OCI-M1 (cell line): Measurements from ENCODE around the gene S1PR1.
A peak's percentile ranks its signal among the peaks of the same experiment; 100 is the strongest.

Source experiments
- DNase-seq: peaks from one replicate; lab custom pipeline; 2025; lab: John Stamatoyannopoulos, UW

The S1PR1 gene

DNA sequence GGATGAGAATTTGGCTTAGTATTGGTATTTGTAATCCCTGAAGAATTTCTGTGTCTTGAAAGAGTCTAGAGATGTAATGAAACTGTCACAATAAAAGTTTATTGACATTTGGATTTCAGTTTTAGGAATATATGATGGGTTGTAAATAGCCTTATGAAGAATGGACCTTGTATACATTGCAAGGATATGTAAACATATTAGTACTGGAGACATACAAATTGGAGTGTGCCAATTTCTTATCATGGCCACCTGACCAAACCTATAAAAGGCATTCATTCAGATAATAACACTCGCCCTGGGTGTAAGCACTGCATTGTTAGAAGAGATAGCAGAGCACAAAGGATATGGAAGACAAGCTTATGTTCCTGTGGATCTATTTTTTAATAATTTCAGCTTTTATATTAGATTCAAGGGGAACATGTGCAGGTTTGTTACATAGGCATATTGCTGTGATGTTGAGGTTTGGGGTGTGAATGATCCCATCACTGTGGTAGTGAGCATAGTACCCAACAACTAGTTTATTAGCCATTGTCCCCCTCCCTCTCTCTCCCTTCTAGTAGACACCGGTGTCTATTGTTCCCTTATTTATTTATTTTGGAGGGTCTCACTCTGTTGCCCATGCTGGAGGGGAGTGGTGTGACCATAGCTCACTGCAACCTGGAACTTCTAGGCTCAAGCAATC lies 8.6 kb downstream of the S1PR1 start:
- no peak for DNase-seq

- DNase-seq, result no peak
Measured at GRCh38 chr1:101247404-101248287, 10.8 kb downstream of the S1PR1 start.

GRCh38 chr1:101250222-101250621 lies 13.4 kb downstream of the S1PR1 start:
- no peak for DNase-seq

GRCh38 chr1:101250656-101251272 lies 13.9 kb downstream of the S1PR1 start:
- DNase-seq, result peak; percentile 29

DNA sequence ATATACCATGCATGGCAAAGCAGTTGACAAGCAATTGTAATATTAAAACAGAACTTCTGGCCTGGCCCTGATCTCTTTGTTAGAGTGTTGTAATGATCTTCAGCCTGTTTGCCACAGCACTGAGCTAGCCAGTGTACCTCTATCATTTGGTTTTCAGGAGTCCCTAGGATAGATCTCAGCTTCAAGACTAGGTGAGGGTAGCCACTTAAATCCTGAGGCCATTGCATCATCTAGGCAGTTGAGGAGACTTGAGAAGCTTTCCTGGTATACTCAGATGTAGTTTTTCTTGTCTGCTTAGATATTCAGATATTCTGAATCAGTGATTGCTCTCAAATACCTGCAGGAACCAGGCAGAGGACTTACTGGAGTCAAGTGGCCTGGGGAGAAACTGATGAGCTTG lies 14.7 kb downstream of the S1PR1 start:
- peak; percentile 16 for DNase-seq

DNA sequence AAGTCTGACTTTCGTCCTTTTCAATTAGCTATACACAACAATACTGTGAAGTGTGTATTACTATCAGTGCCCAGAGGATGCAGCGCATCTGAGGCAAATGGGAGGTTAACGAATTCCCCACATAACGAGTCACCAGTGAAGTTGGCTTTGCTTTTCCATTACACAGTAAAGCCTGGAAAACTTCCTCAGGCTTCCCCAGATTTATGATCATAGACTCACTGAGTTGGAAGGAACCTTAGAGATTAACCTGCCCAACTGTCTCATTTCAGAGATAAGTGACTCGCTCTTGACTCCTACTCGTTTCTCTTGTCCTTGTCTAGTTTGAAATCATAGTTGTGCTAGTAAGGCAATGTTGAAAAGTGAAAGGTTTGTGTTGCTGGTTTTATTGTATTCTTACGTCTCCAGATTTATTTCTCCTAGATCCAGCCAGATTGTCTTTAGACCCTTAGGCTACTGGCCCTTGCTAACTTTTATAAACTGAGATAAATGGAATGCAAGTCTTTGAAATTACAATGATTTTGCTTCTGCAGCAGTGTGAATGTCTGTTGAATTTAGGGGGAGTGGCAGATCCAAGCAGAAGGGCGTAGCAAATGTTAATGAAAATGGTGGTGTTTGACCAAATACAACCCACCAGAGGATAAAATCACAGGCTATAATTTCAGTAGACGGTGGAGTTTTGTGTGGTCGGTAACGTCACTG lies 17.3 kb downstream of the S1PR1 start:
- DNase-seq, result peak; percentile 62

- DNase-seq, result peak; percentile 97
Measured at GRCh38 chr1:101257500-101258325, 20.9 kb downstream of the S1PR1 start.

GRCh38 chr1:101259744-101260148 lies 22.9 kb downstream of the S1PR1 start:
- DNase-seq, result peak; percentile 77

GRCh38 chr1:101260556-101261350 lies 23.9 kb downstream of the S1PR1 start:
- peak; percentile 16 for DNase-seq

GRCh38 chr1:101261623-101262022 lies 24.8 kb downstream of the S1PR1 start:
- no peak for DNase-seq

DNA sequence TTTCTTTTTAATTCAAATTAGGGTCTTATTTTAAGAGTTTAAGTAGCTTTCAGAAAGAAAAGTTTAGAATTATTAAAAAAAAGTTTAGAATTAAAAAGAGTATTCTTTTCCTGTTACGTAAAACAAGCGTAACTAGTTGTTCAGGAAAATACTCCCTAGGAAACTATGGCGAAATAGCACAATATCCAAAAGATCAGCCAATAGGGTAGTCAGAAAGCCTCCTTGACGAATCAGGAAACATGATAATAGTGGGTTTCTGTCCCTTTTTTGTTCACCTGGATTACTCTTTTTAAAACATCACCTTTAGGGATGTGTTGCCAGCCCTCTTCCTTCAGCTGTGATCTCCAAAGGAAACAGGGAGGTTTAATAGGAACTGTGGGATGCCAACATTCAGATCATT lies 25.2 kb downstream of the S1PR1 start:
- no peak for DNase-seq

DNA sequence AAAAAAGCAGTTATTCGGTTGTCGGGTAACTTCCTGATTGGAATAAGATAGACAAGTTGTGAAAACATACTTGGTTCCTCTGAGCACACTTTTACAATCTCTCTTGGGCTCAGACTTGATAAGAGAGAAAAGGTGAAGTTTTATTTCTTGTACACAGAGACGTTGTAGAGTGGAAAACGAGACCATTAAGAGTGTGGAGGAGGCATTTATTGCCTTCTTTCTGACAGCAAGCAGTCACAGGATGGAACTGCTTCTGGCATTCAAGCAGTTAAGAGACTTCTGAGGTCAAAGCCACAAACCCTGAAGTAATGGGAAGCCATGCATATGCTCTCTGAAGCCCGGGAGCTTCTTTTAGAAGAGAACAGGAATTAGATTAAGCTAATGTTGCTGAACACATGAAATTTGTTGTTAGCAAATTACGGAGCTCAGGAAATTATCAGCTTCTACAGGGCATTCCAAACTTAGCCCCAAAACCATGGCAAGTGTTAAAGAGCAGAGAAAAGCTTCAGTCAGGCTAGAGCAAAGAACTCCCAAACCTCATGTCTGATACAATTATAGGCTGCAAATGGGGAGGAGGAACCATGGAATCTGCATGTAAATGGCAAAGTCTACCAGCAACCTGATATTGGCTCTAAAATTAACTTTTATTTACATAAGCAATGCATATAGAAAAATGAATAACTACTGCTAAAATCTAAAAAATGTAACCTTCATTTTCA lies 26.0 kb downstream of the S1PR1 start:
- peak; percentile 86 for DNase-seq

GRCh38 chr1:101264697-101265096 lies 27.9 kb downstream of the S1PR1 start:
- peak; percentile 34 for DNase-seq

GRCh38 chr1:101265684-101266083 lies 28.9 kb downstream of the S1PR1 start:
- DNase-seq, result no peak

DNA sequence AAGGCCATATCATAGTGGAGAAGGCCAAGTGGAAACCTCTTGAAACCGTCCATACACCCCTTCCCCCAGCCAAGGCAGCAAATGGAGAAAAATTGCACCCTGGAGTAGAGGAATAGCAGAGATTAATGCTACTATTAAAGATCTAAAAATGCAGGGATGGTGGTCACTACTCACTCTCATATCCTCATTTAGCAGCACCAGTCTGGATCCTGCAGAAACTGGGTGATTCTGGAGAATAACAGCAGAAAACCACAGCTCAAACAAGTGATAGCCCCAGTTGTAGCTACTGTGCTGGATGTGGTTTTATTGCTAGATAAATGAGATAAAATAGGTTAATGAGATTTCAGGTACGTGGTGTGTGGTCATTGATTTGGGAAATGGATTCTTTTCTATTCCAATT lies 30.3 kb downstream of the S1PR1 start:
- no peak for DNase-seq

DNA sequence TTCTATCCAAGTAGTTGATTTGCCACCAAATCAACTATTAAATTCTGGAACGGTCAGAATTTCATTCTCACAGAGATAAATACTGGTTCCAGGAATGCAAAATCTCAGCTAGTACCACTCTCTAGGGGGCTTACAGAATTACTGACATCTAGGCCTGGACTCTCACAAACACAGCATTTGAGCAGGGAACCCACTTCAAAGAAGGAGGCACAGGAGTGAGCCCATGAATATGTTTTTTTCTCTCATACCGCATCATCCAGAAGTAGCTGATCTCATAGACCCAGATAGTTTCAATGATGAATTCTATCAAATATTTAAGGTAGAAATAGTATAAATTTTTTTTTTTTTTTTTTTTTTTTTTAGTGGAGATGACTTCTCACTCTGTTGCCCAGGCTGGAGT lies 32.1 kb downstream of the S1PR1 start:
- no peak for DNase-seq

DNA sequence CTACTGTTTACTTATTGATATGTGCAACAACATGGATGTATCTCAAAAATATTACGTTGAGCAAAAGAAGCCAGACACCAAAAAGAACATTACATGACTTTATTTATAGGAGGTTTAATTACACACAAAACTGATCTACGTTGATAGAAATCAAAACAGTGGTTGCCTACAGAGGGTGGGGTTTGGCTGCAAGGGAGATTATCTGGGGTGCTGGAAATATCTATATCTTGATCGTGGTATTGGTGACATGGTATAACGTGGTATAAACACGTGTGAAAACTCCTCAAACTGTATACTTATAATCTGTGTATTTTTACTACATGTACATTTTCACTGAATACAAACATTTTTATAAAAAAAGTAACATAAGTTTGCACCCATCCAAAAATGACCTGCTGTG lies 38.9 kb downstream of the S1PR1 start:
- DNase-seq, result no peak

DNA sequence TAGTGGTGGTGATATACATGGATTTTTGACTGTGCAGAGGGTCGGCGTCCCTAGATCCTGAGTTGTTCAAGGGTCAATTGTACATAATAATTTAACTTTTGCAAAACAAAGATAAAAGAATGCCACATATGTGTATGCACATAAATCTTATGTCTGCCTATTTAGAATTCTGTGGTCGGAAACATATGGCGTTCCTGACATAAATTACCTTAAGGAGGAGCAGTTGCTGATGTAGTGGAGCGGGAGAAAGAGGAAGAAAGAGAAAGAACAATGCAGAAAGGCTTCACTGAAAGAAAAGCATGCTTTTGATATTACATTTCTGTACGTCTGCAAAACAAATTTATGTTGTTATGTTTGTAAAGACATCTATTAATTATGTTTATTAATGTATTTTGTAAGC lies 40.0 kb downstream of the S1PR1 start:
- peak; percentile 19 for DNase-seq

DNA sequence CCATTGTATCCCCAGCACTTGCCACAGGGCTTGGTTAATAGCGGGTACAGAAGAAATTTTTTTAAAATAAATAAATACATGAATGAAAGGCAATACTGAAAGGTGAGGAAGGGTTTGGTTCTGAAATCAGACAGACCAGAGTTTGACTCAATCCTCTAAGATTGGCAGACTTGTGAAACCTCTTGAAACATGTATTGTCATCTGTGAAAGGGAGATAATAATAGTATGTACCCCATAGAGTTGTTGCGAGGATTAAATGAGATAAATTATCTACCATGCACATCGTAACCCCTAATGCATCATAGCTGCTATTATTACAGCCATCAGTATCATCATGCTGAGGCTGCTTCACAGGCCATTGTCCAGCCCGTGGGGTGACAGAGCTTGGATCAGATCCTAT lies 41.4 kb downstream of the S1PR1 start:
- no peak for DNase-seq

DNA sequence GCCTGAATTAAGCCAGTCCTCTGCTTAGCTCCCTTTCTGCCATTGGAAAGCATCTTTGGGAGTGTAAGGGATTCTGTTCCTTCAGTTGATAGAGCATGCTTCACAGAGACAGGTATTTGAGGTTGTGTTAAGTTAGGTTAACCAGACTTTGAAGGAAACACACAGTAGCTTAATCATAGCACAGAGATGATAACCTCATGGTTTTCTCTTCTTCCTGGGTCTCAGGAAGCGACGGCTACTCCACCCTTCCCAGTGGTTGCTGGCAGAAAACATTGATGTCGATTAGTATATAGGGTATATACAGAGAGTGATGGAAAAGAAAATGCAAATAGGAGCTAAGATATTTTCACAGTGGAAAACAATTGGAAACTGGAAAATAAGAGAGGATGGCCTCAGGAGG lies 42.0 kb downstream of the S1PR1 start:
- DNase-seq, result no peak
